IMR-90 (cell line): ENCODE data around the gene PTEN.

ENCODE experiments used
- CTCF ChIP-seq: conservative IDR thresholded peaks from 2 replicates; pipeline ENCODE4 v1.5.1; 2012; ENCODE audit warnings: mild to moderate bottlenecking, low read depth, low read length, improper control_type of control experiment
- FOS ChIP-seq: fragments of 150-350 bp; IDR thresholded peaks from 2 replicates; pipeline ENCODE4 v1.6.1; 2016; ENCODE audit warnings: low read depth, low read length
- MAFK ChIP-seq: IDR thresholded peaks from 2 replicates; pipeline ENCODE4 v1.6.1; 2012; ENCODE audit warnings: low read depth, low read length, improper control_type of control experiment
- POLR2A ChIP-seq: IDR thresholded peaks from 2 replicates; pipeline ENCODE4 v1.6.1; 2012; ENCODE audit warnings: mild to moderate bottlenecking, low read depth, low read length
- RCOR1 ChIP-seq: IDR thresholded peaks from 2 replicates; pipeline ENCODE4 v1.6.1; 2012; ENCODE audit warnings: mild to moderate bottlenecking, low read length, improper control_type of control experiment; ENCODE audit not compliant: insufficient replicate concordance
- RFX5 ChIP-seq: IDR thresholded peaks from 2 replicates; pipeline ENCODE4 v1.8.0; 2012; ENCODE audit warnings: low read depth, mild to moderate bottlenecking, low read length, moderate library complexity
- SMC3 ChIP-seq: fragments of 150-350 bp; IDR thresholded peaks from 2 replicates; pipeline ENCODE4 v1.6.1; 2016; ENCODE audit warnings: low read depth, mild to moderate bottlenecking, antibody characterized with exemption, low read length, moderate library complexity
- TF ChIP-seq, protein P1 (sequence below): fragments of 150-350 bp; IDR thresholded peaks from 2 replicates; pipeline ENCODE4 v1.6.1; 2017; ENCODE audit warnings: mild to moderate bottlenecking, antibody characterized with exemption, low read length, low read depth

DNA sequence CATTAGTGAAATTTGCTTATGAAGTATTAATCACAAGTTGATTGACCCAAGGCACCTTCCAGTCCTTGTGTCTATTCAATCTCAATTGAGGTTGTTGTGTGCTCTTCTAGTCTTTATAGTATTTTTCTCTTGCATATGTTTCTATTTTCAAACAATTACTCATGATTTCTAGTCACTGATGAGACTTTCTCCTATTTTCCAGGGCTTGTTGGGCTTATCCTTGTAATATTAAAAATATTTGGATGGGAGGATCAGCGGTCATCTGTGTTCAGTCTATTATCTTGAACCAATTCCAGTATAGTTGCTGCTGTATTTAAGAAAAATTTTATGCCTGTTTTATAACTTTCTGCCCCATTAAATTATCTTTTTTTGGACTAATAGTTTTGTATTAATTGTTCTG is 154.4 kb downstream of the PTEN start:
- TF ChIP-seq RFX5 (no peak), MAFK (no peak), CTCF (no peak), SMC3 (no peak), POLR2A (no peak), FOS (no peak), RCOR1 (no peak)
- TF ChIP-seq, protein P1, sequence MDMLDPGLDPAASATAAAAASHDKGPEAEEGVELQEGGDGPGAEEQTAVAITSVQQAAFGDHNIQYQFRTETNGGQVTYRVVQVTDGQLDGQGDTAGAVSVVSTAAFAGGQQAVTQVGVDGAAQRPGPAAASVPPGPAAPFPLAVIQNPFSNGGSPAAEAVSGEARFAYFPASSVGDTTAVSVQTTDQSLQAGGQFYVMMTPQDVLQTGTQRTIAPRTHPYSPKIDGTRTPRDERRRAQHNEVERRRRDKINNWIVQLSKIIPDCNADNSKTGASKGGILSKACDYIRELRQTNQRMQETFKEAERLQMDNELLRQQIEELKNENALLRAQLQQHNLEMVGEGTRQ: no peak
